Uterus (tissue), 4 donors: Measurements from ENCODE around the gene PKNOX2. TPM values are rescaled to one million over a fixed set of nuclear protein-coding genes. Genes with fewer than 3 reads are reported as not detected.

Experiments used
- DNase-seq, 2 donors: peaks; one replicate each; pipeline ENCODE4 v3.0.0-alpha.2; 2019 to 2020
- H3K27ac ChIP-seq, 2 donors: fragments of 200-600 bp; sonication (generic); 1 replicate in 1 of 2; 2 replicates in 1 of 2; pipeline ENCODE4 v1.5.1; 2016 to 2018
- H3K27me3 ChIP-seq, 2 donors: fragments of 200-600 bp; sonication (generic); one replicate each; pipeline ENCODE4 v1.5.1; 2018 to 2019; ENCODE audit warnings: control low read depth in 1 of 2
- H3K36me3 ChIP-seq, 2 donors: fragments of 200-600 bp; sonication (generic); one replicate each; pipeline ENCODE4 v1.5.1; 2019; ENCODE audit warnings: control low read depth in 1 of 2
- H3K4me1 ChIP-seq, 2 donors: fragments of 200-600 bp; sonication (generic); one replicate each; pipeline ENCODE4 v1.5.1; 2018 to 2019; ENCODE audit warnings: control low read depth in 1 of 2
- H3K4me3 ChIP-seq, 2 donors: fragments of 200-600 bp; sonication (generic); 1 replicate in 1 of 2; 2 replicates in 1 of 2; pipeline ENCODE4 v1.5.1; 2018 to 2019; ENCODE audit warnings: mild to moderate bottlenecking in 1 of 2
- H3K9me3 ChIP-seq, 2 donors: fragments of 200-600 bp; sonication (generic); one replicate each; pipeline ENCODE4 v1.5.1; 2019; ENCODE audit warnings: control low read depth in 1 of 2
- CTCF ChIP-seq, 4 experiments: fragments of 200-600 bp in 2 of 4; fragments of 450-650 bp in 2 of 4; sonication (generic) in 2 of 4; IDR thresholded peaks; one replicate each; pipeline ENCODE4 v1.5.1; 2016 to 2019; ENCODE audit warnings: antibody characterized with exemption in 4 of 4, mild to moderate bottlenecking in 2 of 4, moderate library complexity in 1 of 4
- POLR2A ChIP-seq, 2 donors: fragments of 450-650 bp; IDR thresholded peaks; one replicate each; pipeline ENCODE4 v1.6.1; 2016; ENCODE audit warnings: antibody characterized with exemption in 2 of 2, mild to moderate bottlenecking in 1 of 2, moderate library complexity in 1 of 2
- intact Hi-C: fragments of 100-400 bp; cut with DNase I; formaldehyde crosslinking; loops from one replicate; pipeline ENCODE4 v1.15.1; 2023; ENCODE audit warnings: low total_unique reads
- total RNA-seq, 4 donors: library from RNA; depleted of rRNA in 3 of 4; stranded (reverse); fragments of >200 nt in 3 of 4; gene quantifications; one replicate each; pipeline versions ENCODE4 v1.1.0 to v1.2.4, GENCODE V29; 2014 to 2023
- donor health status: DM: yes; HTN: yes; CAD: no.

PKNOX2 gene
- total RNA-seq, 4 donors from 2014 or later = 0.29 to 22.7 (median 3.3) TPM

DNA sequence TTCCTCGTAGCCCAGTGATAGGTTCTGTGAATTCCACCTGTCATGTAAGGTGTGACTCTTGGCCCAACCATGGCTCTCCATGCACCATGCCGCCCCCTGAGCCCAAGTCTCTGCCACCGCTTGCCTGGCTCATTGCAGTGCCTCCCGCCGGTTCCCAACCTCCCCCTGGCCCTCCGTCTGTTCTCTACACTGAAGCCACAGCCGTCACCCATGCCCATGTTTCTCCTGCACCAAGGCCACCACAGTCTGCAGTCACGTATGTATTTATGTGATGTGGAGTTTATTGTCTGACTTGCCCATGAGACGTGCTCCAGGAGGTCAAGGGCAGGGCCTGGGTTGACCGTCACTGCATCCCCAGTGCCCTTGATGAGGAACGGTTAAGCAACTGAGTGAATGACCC, 35.9 kb downstream of the PKNOX2 start:
- Histone ChIP-seq H3K36me3 (no peaks in the 10 kb centered on the region), H3K4me3 (no peak overlapping the region), H3K27ac (no peak overlapping the region), H3K4me1 (no peaks in the 10 kb centered on the region), H3K9me3 (no peaks in the 10 kb centered on the region), H3K27me3 (no peaks in the 10 kb centered on the region)
- TF ChIP-seq CTCF (IDR thresholded peaks at IDR 0.05) = no peak
- no peak for TF ChIP-seq POLR2A (IDR thresholded peaks at IDR 0.05)
- intact Hi-C loops = no loop called here
- no peak for DNase-seq

GRCh38 chr11:125201525-125202141, 37.1 kb downstream of the PKNOX2 start:
- peak; percentile 46 to 56 for DNase-seq
- H3K27me3 ChIP-seq = no peaks in the 10 kb centered on the region
- no peaks in the 10 kb centered on the region for H3K4me1 ChIP-seq
- TF ChIP-seq POLR2A (IDR thresholded peaks at IDR 0.05) = no peak
- no peak overlapping the region for H3K27ac ChIP-seq
- no peaks in the 10 kb centered on the region for H3K36me3 ChIP-seq
- H3K9me3 ChIP-seq = no peaks in the 10 kb centered on the region
- H3K4me3 ChIP-seq = no peak overlapping the region
- intact Hi-C loops = no loop called here

GRCh38 chr11:125202362-125202880, 37.9 kb downstream of the PKNOX2 start:
- no peaks in the 10 kb centered on the region for H3K9me3 ChIP-seq
- TF ChIP-seq CTCF (IDR thresholded peaks at IDR 0.05) = no peak
- TF ChIP-seq POLR2A (IDR thresholded peaks at IDR 0.05) = no peak
- intact Hi-C loops = no loop called here

GRCh38 chr11:125202977-125203376, 38.4 kb downstream of the PKNOX2 start:
- Histone ChIP-seq H3K4me3 (no peak overlapping the region), H3K9me3 (no peaks in the 10 kb centered on the region), H3K27me3 (no peaks in the 10 kb centered on the region), H3K27ac (no peak overlapping the region), H3K4me1 (no peaks in the 10 kb centered on the region), H3K36me3 (no peaks in the 10 kb centered on the region)
- TF ChIP-seq POLR2A (IDR thresholded peaks at IDR 0.05) = no peak
- TF ChIP-seq CTCF (IDR thresholded peaks at IDR 0.05) = no peak
- intact Hi-C loops = no loop called here
- DNase-seq = no peak

More at GRCh38 chr11:125202362-125202880, 37.9 kb downstream of the PKNOX2 start:
- no peak for DNase-seq
- H3K27ac ChIP-seq = no peak overlapping the region
- no peaks in the 10 kb centered on the region for H3K36me3 ChIP-seq
- H3K4me1 ChIP-seq = no peaks in the 10 kb centered on the region
- H3K27me3 ChIP-seq = no peaks in the 10 kb centered on the region
- H3K4me3 ChIP-seq = no peak overlapping the region

- Histone ChIP-seq H3K27ac (no peak overlapping the region), H3K9me3 (no peaks in the 10 kb centered on the region), H3K4me3 (no peak overlapping the region), H3K4me1 (no peaks in the 10 kb centered on the region), H3K36me3 (no peaks in the 10 kb centered on the region), H3K27me3 (no peaks in the 10 kb centered on the region)
- DNase-seq = no peak
- intact Hi-C loops = no loop called here
- TF ChIP-seq POLR2A (IDR thresholded peaks at IDR 0.05) (no peak), CTCF (IDR thresholded peaks at IDR 0.05) (no peak)
These were observed 43.4 kb downstream of the PKNOX2 start for GRCh38 chr11:125207866-125208425.
